ENCODE results near the gene PPM1L.

- TF ChIP-seq CTCF (IDR thresholded peaks at IDR 0.05) (no peak), POLR2A (IDR thresholded peaks at IDR 0.05; ENCODE audit: low read depth) (no peak), EP300 (IDR thresholded peaks at IDR 0.05) (no peak)
These were observed 160.4 kb downstream of the PPM1L start for GRCh38 chr3:160916472-160916871.
